HepG2 (cell line): ENCODE data around the gene CTRL. TPM values are rescaled to one million over a fixed set of nuclear protein-coding genes. Genes with fewer than 3 reads are reported as not detected.

Experiments used
- BCL3 ChIP-seq: sonication (generic); formaldehyde crosslinking; IDR thresholded peaks from 2 replicates; pipeline ENCODE4 v1.5.1; 2020; ENCODE audit warnings: mild to moderate bottlenecking, missing genetic modification reagents, moderate library complexity
- BORCS8-MEF2B ChIP-seq: sonication (generic); formaldehyde crosslinking; IDR thresholded peaks from 2 replicates; pipeline ENCODE4 v1.8.0; 2022; ENCODE audit warnings: mild to moderate bottlenecking, missing genetic modification reagents
- CREB3 ChIP-seq: sonication (generic); formaldehyde crosslinking; IDR thresholded peaks from 2 replicates; pipeline ENCODE4 v1.5.0; 2020; ENCODE audit warnings: missing genetic modification reagents
- HDAC6 ChIP-seq: fragments of 200-600 bp; sonication (generic); IDR thresholded peaks from 2 replicates; pipeline ENCODE4 v1.7.0; 2017; ENCODE audit warnings: mild to moderate bottlenecking, antibody characterized with exemption, low read length, low read depth
- JUND ChIP-seq: sonication (generic); formaldehyde crosslinking; IDR thresholded peaks from 2 replicates; pipeline ENCODE4 v1.8.0; 2022; ENCODE audit warnings: mild to moderate bottlenecking, missing genetic modification reagents
- MED13 ChIP-seq: sonication (generic); formaldehyde crosslinking; IDR thresholded peaks from 2 replicates; pipeline ENCODE4 v1.5.0; 2020; ENCODE audit warnings: missing genetic modification reagents
- MYPOP ChIP-seq: sonication (generic); formaldehyde crosslinking; IDR thresholded peaks from 2 replicates; pipeline ENCODE4 v1.8.1; 2023; ENCODE audit warnings: mild to moderate bottlenecking, moderate library complexity, missing genetic modification reagents
- NFIC ChIP-seq: IDR thresholded peaks from 2 replicates; pipeline ENCODE4 v1.6.1; 2012; ENCODE audit warnings: mild to moderate bottlenecking, low read length, inconsistent platforms
- RFX1 ChIP-seq: fragments of 450-650 bp; IDR thresholded peaks from 2 replicates; pipeline ENCODE4 v1.6.1; 2017
- RXRA ChIP-seq: sonication (generic); formaldehyde crosslinking; IDR thresholded peaks from 2 replicates; pipeline ENCODE4 v1.5.1; 2020; ENCODE audit warnings: missing genetic modification reagents
- SAP130 ChIP-seq: IDR thresholded peaks from 2 replicates; pipeline ENCODE4 v1.6.1; 2016; ENCODE audit warnings: low read depth
- SP4 ChIP-seq: sonication (generic); formaldehyde crosslinking; IDR thresholded peaks from 2 replicates; pipeline ENCODE4 v1.8.1; 2023; ENCODE audit warnings: mild to moderate bottlenecking, missing genetic modification reagents
- SSRP1 ChIP-seq: IDR thresholded peaks from 2 replicates; pipeline ENCODE4 v1.6.1; 2016; ENCODE audit warnings: control low read depth
- TARDBP ChIP-seq: sonication (generic); formaldehyde crosslinking; IDR thresholded peaks from 2 replicates; pipeline ENCODE4 v1.8.0; 2022; ENCODE audit warnings: mild to moderate bottlenecking, missing genetic modification reagents
- TBX3 ChIP-seq: fragments of 450-650 bp; IDR thresholded peaks from 2 replicates; pipeline ENCODE4 v1.6.1; 2017; ENCODE audit warnings: antibody characterized with exemption, mild to moderate bottlenecking, inconsistent platforms, borderline replicate concordance
- TERF1 ChIP-seq: sonication (generic); formaldehyde crosslinking; IDR thresholded peaks from 2 replicates; pipeline ENCODE4 v1.8.0; 2022; ENCODE audit warnings: mild to moderate bottlenecking, missing genetic modification reagents, moderate library complexity
- ZBTB4 ChIP-seq: sonication (generic); formaldehyde crosslinking; IDR thresholded peaks from 2 replicates; pipeline ENCODE4 v1.4.0; 2020; ENCODE audit warnings: missing genetic modification reagents, mild to moderate bottlenecking, borderline replicate concordance
- ZNF101 ChIP-seq: sonication (generic); formaldehyde crosslinking; IDR thresholded peaks from 2 replicates; pipeline ENCODE4 v1.4.0; 2020; ENCODE audit warnings: mild to moderate bottlenecking, low read depth, missing genetic modification reagents, borderline replicate concordance
- ZNF446 ChIP-seq: sonication (generic); formaldehyde crosslinking; IDR thresholded peaks from 2 replicates; pipeline ENCODE4 v1.5.0; 2020; ENCODE audit warnings: mild to moderate bottlenecking, missing genetic modification reagents
- ZNF468 ChIP-seq: sonication (generic); formaldehyde crosslinking; IDR thresholded peaks from 2 replicates; pipeline ENCODE4 v1.8.0; 2022; ENCODE audit warnings: mild to moderate bottlenecking, moderate library complexity, missing genetic modification reagents
- ZNF709 ChIP-seq: sonication (generic); formaldehyde crosslinking; IDR thresholded peaks from 2 replicates; pipeline ENCODE4 v1.5.0; 2020; ENCODE audit warnings: mild to moderate bottlenecking, missing genetic modification reagents
- ZNF713 ChIP-seq: sonication (generic); formaldehyde crosslinking; IDR thresholded peaks from 2 replicates; pipeline ENCODE4 v1.4.0; 2020; ENCODE audit warnings: mild to moderate bottlenecking, missing genetic modification reagents
- ZNF761 ChIP-seq: sonication (generic); formaldehyde crosslinking; conservative IDR thresholded peaks from 2 replicates; pipeline ENCODE4 v1.4.0; 2020; ENCODE audit warnings: mild to moderate bottlenecking, missing genetic modification reagents
- polyA plus RNA-seq, 8 experiments: library from polyadenylated mRNA; depleted of rRNA in 3 of 8; stranded (reverse) in 7 of 8; unstranded in 1 of 8; fragments of >200 nt; fragmentation: Illumina TruSeq in 4 of 8; extraction: Trizol in 4 of 8; gene quantifications; 2 replicates each; pipeline versions ENCODE4 v1.2.1 to v1.2.3, GENCODE V29; 2011 to 2016; ENCODE audit warnings: low read depth in 4 of 8, missing spikeins in 1 of 8, mixed read lengths in 1 of 8; ENCODE audit not compliant: insufficient read depth in 1 of 8
- total RNA-seq, 5 experiments: library from RNA; depleted of rRNA; stranded (reverse); fragments of >200 nt; fragmentation: Illumina TruSeq; extraction: Trizol; gene quantifications; 2 replicates each; pipeline ENCODE4 v1.2.3, GENCODE V29; 2016; ENCODE audit warnings: low read depth in 1 of 5

The CTRL gene
- total and polyA plus RNA-seq, 2 of the 13 experiments (the other 11 are each of a cell fraction or from before 2014, with no cell fraction given), result 1.9 to 2.7 TPM

GRCh38 chr16:67943619-67944504 lies 12.2 kb upstream of the CTRL start, which contains the start of gene LCAT (continued):
- TF ChIP-seq BCL3 (peak; percentile 67; the same call in 1 of the 2 replicates), CREB3 (CRISPR knock-in tag) (no peak), RFX1 (no peak), SAP130 (CRISPR knock-in tag) (peak; percentile 59), TBX3 (no peak), MYPOP (CRISPR knock-in tag) (no peak), TERF1 (CRISPR knock-in tag) (0 out of 2 replicates have a peak, but pooled peaks have one; percentile 17), MED13 (no peak), ZNF446 (CRISPR knock-in tag) (peak; percentile 46; the same call in 1 of the 2 replicates), RXRA (CRISPR knock-in tag) (peak; percentile 27; the same call in 1 of the 2 replicates), SP4 (CRISPR knock-in tag) (peak; percentile 51), HDAC6 (no peak), JUND (CRISPR knock-in tag) (no peak), ZNF761 (peak; percentile 9; the same call in 1 of the 2 replicates), SSRP1 (peak; percentile 84), NFIC (no peak), ZBTB4 (CRISPR knock-in tag) (peak; percentile 63; the same call in 1 of the 2 replicates), ZNF709 (0 out of 2 replicates have a peak, but pooled peaks have one; percentile 75), ZNF713 (CRISPR knock-in tag) (no peak), BORCS8-MEF2B (0 out of 2 replicates have a peak, but pooled peaks have one; percentile 53), ZNF101 (CRISPR knock-in tag) (no peak), TARDBP (CRISPR knock-in tag) (no peak), ZNF468 (CRISPR knock-in tag) (no peak)
